NCI-H345 treated with DMSO at 0.1 percent for 48 hours (cell line): Measurements from ENCODE around the gene TMEM33.

Experiments used
- DNase-seq: peaks from one replicate; lab custom pipeline; 2025; ENCODE audit not compliant: unreplicated experiment; lab: John Stamatoyannopoulos, UW

Gene TMEM33

GRCh38 chr4:41939016-41939626 is 3.9 kb downstream of the TMEM33 start:
- DNase-seq = no peak

- DNase-seq = no peak
Measured at GRCh38 chr4:41940834-41941233, 5.6 kb downstream of the TMEM33 start.

- no peak for DNase-seq
Measured at GRCh38 chr4:41943506-41943905, 8.3 kb downstream of the TMEM33 start.

- no peak for DNase-seq
Measured at GRCh38 chr4:41944089-41944488, 8.9 kb downstream of the TMEM33 start.

- no peak for DNase-seq
Measured at GRCh38 chr4:41949531-41949930, 14.3 kb downstream of the TMEM33 start.

- no peak for DNase-seq
Measured at GRCh38 chr4:41957634-41958033, 22.4 kb downstream of the TMEM33 start.

- peak; percentile 5 for DNase-seq
Measured at GRCh38 chr4:41963105-41963504, 27.9 kb downstream of the TMEM33 start.

GRCh38 chr4:41964401-41964800 is 29.2 kb downstream of the TMEM33 start:
- DNase-seq = no peak

GRCh38 chr4:41967392-41967791 is 32.2 kb downstream of the TMEM33 start:
- no peak for DNase-seq

- DNase-seq = no peak
Measured at GRCh38 chr4:41969671-41970070, 34.4 kb downstream of the TMEM33 start.

GRCh38 chr4:41975341-41975740 is 40.1 kb downstream of the TMEM33 start:
- DNase-seq = no peak

GRCh38 chr4:41976775-41977516 is 41.7 kb downstream of the TMEM33 start:
- no peak for DNase-seq

GRCh38 chr4:41977709-41978108 is 42.5 kb downstream of the TMEM33 start:
- no peak for DNase-seq

GRCh38 chr4:41981456-41981855 is 46.2 kb downstream of the TMEM33 start, which contains the start of gene DCAF4L1:
DCAF4L1 (plus strand) TSS chr4:41981756; CDS start chr4:41981793, 37 bp downstream.
- DNase-seq = no peak

GRCh38 chr4:41982716-41983115 is 47.5 kb downstream of the TMEM33 start:
- DNase-seq = no peak

- DNase-seq = no peak
Measured at GRCh38 chr4:41985151-41985550, 49.9 kb downstream of the TMEM33 start.

GRCh38 chr4:41989994-41990364 is 54.8 kb downstream of the TMEM33 start:
- no peak for DNase-seq

- DNase-seq = peak; percentile 68
Measured at GRCh38 chr4:41990365-41991111, 55.3 kb downstream of the TMEM33 start, which contains the start of gene SLC30A9. SLC30A9 (plus strand) TSS chr4:41990530; CDS start chr4:41990652, 122 bp downstream.

GRCh38 chr4:41991916-41992767 is 56.9 kb downstream of the TMEM33 start:
- DNase-seq = no peak

GRCh38 chr4:41992967-41993857 is 58.0 kb downstream of the TMEM33 start:
- DNase-seq = no peak
